Progenitor cell of endocrine pancreas (in vitro differentiated cells): ENCODE measurements around the gene CHAF1B. TPM values are rescaled to one million over a fixed set of nuclear protein-coding genes. Genes with fewer than 3 reads are reported as not detected.

Experiments used
- DNase-seq: peaks from one replicate; pipeline ENCODE4 v3.0.0; 2021; ENCODE audit warnings: low spot score; ENCODE audit not compliant: unreplicated experiment
- H3K27ac Mint-ChIP-seq: 2 replicates; pipeline ENCODE4 v1.8.0; 2021; ENCODE audit warnings: mild to moderate bottlenecking, moderate library complexity, mixed read lengths
- H3K27me3 Mint-ChIP-seq: 2 replicates; pipeline ENCODE4 v1.8.0; 2021; ENCODE audit warnings: mixed read lengths
- H3K36me3 Mint-ChIP-seq: 2 replicates; pipeline ENCODE4 v1.8.0; 2022; ENCODE audit warnings: mixed read lengths; ENCODE audit not compliant: insufficient read depth
- H3K4me1 Mint-ChIP-seq: 2 replicates; pipeline ENCODE4 v1.8.0; 2021; ENCODE audit warnings: low read depth, mixed read lengths
- H3K4me3 Mint-ChIP-seq: 2 replicates; pipeline ENCODE4 v1.8.0; 2021; ENCODE audit warnings: low read depth, mild to moderate bottlenecking, moderate library complexity, mixed read lengths
- H3K9me3 Mint-ChIP-seq: 2 replicates; pipeline ENCODE4 v1.8.0; 2021; ENCODE audit warnings: low read depth, mixed read lengths
- CTCF ChIP-seq: fragments of 200-600 bp; sonication (generic); IDR thresholded peaks from one replicate; pipeline ENCODE4 v1.5.0; 2021; ENCODE audit warnings: antibody characterized with exemption, mild to moderate bottlenecking; ENCODE audit not compliant: unreplicated experiment
- total RNA-seq: library from RNA; stranded (reverse); gene quantifications from 2 replicates; pipeline ENCODE4 v1.2.1, GENCODE V29; 2021

Gene CHAF1B
- total RNA-seq, 1 donor from 2014 or later: 9.1 TPM

GRCh38 chr21:36433059-36433709 lies 48.0 kb downstream of the CHAF1B start:
- no peaks in the 10 kb centered on the region for H3K9me3 Mint-ChIP-seq
- H3K27me3 Mint-ChIP-seq: no peaks in the 10 kb centered on the region
- no peak for TF ChIP-seq CTCF
- DNase-seq: no peak
- H3K27ac Mint-ChIP-seq: no peak overlapping the region
- H3K4me1 Mint-ChIP-seq: peaks cover 29% of the 10 kb centered on the region
- no peak overlapping the region for H3K4me3 Mint-ChIP-seq
- H3K36me3 Mint-ChIP-seq: no peaks in the 10 kb centered on the region

- no peak for DNase-seq
- H3K4me3 Mint-ChIP-seq: no peak overlapping the region
- no peaks in the 10 kb centered on the region for H3K9me3 Mint-ChIP-seq
- H3K27ac Mint-ChIP-seq: peak overlapping the region; percentile 42
- H3K4me1 Mint-ChIP-seq: peaks cover 28% of the 10 kb centered on the region
- no peak for TF ChIP-seq CTCF
- H3K36me3 Mint-ChIP-seq: no peaks in the 10 kb centered on the region
- H3K27me3 Mint-ChIP-seq: no peaks in the 10 kb centered on the region
Observed at GRCh38 chr21:36434144-36434543, 49.0 kb downstream of the CHAF1B start.

GRCh38 chr21:36436829-36437744 lies 51.9 kb downstream of the CHAF1B start:
- H3K27ac Mint-ChIP-seq: no peak overlapping the region
- H3K36me3 Mint-ChIP-seq: no peaks in the 10 kb centered on the region
- H3K9me3 Mint-ChIP-seq: no peaks in the 10 kb centered on the region
- TF ChIP-seq CTCF: no peak
- H3K4me1 Mint-ChIP-seq: peaks cover 16% of the 10 kb centered on the region
- no peak for DNase-seq
- H3K27me3 Mint-ChIP-seq: no peaks in the 10 kb centered on the region
- no peak overlapping the region for H3K4me3 Mint-ChIP-seq

GRCh38 chr21:36437745-36438128 lies 52.5 kb downstream of the CHAF1B start:
- no peaks in the 10 kb centered on the region for H3K27me3 Mint-ChIP-seq
- H3K4me1 Mint-ChIP-seq: peaks cover 15% of the 10 kb centered on the region
- H3K27ac Mint-ChIP-seq: no peak overlapping the region
- H3K4me3 Mint-ChIP-seq: no peak overlapping the region
- no peaks in the 10 kb centered on the region for H3K9me3 Mint-ChIP-seq
- no peak for TF ChIP-seq CTCF
- no peaks in the 10 kb centered on the region for H3K36me3 Mint-ChIP-seq
- no peak for DNase-seq

- Mint-ChIP-seq H3K27ac (no peak overlapping the region), H3K4me3 (no peak overlapping the region), H3K4me1 (no peaks in the 10 kb centered on the region), H3K27me3 (no peaks in the 10 kb centered on the region), H3K36me3 (no peaks in the 10 kb centered on the region), H3K9me3 (no peaks in the 10 kb centered on the region)
- TF ChIP-seq CTCF: no peak
- DNase-seq: no peak
Observed at GRCh38 chr21:36441715-36442114, 56.5 kb downstream of the CHAF1B start.
